Hepatocyte (in vitro differentiated cells): Measurements from ENCODE around the gene CTSC. TPM values are rescaled to one million over a fixed set of nuclear protein-coding genes. Genes with fewer than 3 reads are reported as not detected.

Source experiments
- DNase-seq: peaks from one replicate; pipeline ENCODE4 v3.0.0-alpha.2; 2016; ENCODE audit warnings: low spot score
- H2AFZ ChIP-seq: fragments of 200-600 bp; sonication (generic); 2 replicates; pipeline ENCODE4 v1.6.0; 2016; ENCODE audit warnings: antibody characterized with exemption, mild to moderate bottlenecking
- H3K27ac ChIP-seq: fragments of 200-600 bp; sonication (generic); 2 replicates; pipeline ENCODE4 v1.5.1; 2016; ENCODE audit warnings: mild to moderate bottlenecking
- H3K27me3 ChIP-seq: fragments of 200-600 bp; sonication (generic); 2 replicates; pipeline ENCODE4 v1.6.1; 2016
- H3K36me3 ChIP-seq: fragments of 200-600 bp; sonication (generic); replicated peaks from 2 replicates; pipeline ENCODE4 v1.5.1; 2016; ENCODE audit warnings: low read depth; ENCODE audit not compliant: insufficient read depth
- H3K4me1 ChIP-seq: fragments of 200-600 bp; sonication (generic); 2 replicates; pipeline ENCODE4 v1.5.1; 2016; ENCODE audit warnings: mild to moderate bottlenecking, moderate library complexity; ENCODE audit not compliant: insufficient read depth
- H3K4me2 ChIP-seq: fragments of 200-600 bp; sonication (generic); 2 replicates; pipeline ENCODE4 v1.6.0; 2016
- H3K4me3 ChIP-seq: fragments of 200-600 bp; sonication (generic); 2 replicates; pipeline ENCODE4 v1.5.1; 2016; ENCODE audit warnings: mild to moderate bottlenecking
- H3K79me2 ChIP-seq: fragments of 200-600 bp; sonication (generic); 2 replicates; pipeline ENCODE4 v1.6.0; 2017; ENCODE audit warnings: mild to moderate bottlenecking
- H3K9me2 ChIP-seq: fragments of 200-600 bp; sonication (generic); replicated peaks from 2 replicates; pipeline ENCODE4 v1.6.0; 2017; ENCODE audit warnings: mild to moderate bottlenecking; ENCODE audit not compliant: insufficient read depth
- H3K9me3 ChIP-seq: fragments of 200-600 bp; sonication (generic); 2 replicates; pipeline ENCODE4 v1.5.1; 2016; ENCODE audit warnings: low read depth, mild to moderate bottlenecking
- H4K20me1 ChIP-seq: fragments of 200-600 bp; sonication (generic); 2 replicates; pipeline ENCODE4 v1.6.0; 2016; ENCODE audit warnings: mild to moderate bottlenecking; ENCODE audit not compliant: insufficient read depth, poor library complexity, severe bottlenecking
- CTCF ChIP-seq: fragments of 200-600 bp; sonication (generic); IDR thresholded peaks from 2 replicates; pipeline ENCODE4 v1.5.1; 2016; ENCODE audit warnings: antibody characterized with exemption, mild to moderate bottlenecking; ENCODE audit not compliant: poor library complexity
- EZH2 ChIP-seq: fragments of 200-600 bp; sonication (generic); IDR thresholded peaks from 2 replicates; pipeline ENCODE4 v1.6.1; 2016; ENCODE audit warnings: antibody characterized with exemption, mild to moderate bottlenecking, borderline replicate concordance
- EZH2phosphoT487 ChIP-seq: fragments of 200-600 bp; sonication (generic); IDR thresholded peaks from one replicate; pipeline ENCODE4 v1.6.1; 2018; ENCODE audit warnings: antibody characterized with exemption, mild to moderate bottlenecking, low read depth, moderate library complexity; ENCODE audit not compliant: unreplicated experiment, severe bottlenecking
- WGBS: methylation state at CpG from one replicate; pipeline ENCODE4 v1.1.6; 2016; ENCODE audit warnings: low lambda C conversion rate; ENCODE audit errors: missing lambda C conversion rate; 5-methylcytosine and 5-hydroxymethylcytosine counted together
- polyA plus RNA-seq: library from polyadenylated mRNA; unstranded; fragments of >200 nt; fragmentation: Nextera tagmentation; extraction: Ambion mirVana; gene quantifications from 2 replicates; pipeline ENCODE4 v1.2.1, GENCODE V29; 2016
- total RNA-seq: library from RNA; depleted of rRNA; stranded (reverse); fragments of >200 nt; gene quantifications from 2 replicates; pipeline ENCODE4 v1.2.3, GENCODE V29; 2014

Gene CTSC
- total and polyA plus RNA-seq, 2 experiments from 2014 or later, result 178 to 187 TPM

- H3K27me3 ChIP-seq, result no peaks in the 10 kb centered on the region
- H2AFZ ChIP-seq, result no peak overlapping the region
- DNase-seq, result no peak
- 83% methylated on average over 1 of the region's 1 CpG for WGBS
- H4K20me1 ChIP-seq, result no peaks in the 10 kb centered on the region
- H3K9me3 ChIP-seq, result no peaks in the 10 kb centered on the region
- H3K4me1 ChIP-seq, result no peaks in the 10 kb centered on the region
- no peak overlapping the region for H3K27ac ChIP-seq
- no peak overlapping the region for H3K4me3 ChIP-seq
- H3K9me2 ChIP-seq, result no peaks in the 10 kb centered on the region
- H3K36me3 ChIP-seq, result no peaks in the 10 kb centered on the region
- no peaks in the 10 kb centered on the region for H3K79me2 ChIP-seq
- no peak overlapping the region for H3K4me2 ChIP-seq
- no peak for TF ChIP-seq CTCF
- TF ChIP-seq EZH2, result no peak
- no peak for TF ChIP-seq EZH2phosphoT487
These were observed 32.1 kb downstream of the CTSC start for GRCh38 chr11:88305430-88305829.

GRCh38 chr11:88304352-88304751 is 33.2 kb downstream of the CTSC start:
- Histone ChIP-seq H3K27ac (no peak overlapping the region), H4K20me1 (no peaks in the 10 kb centered on the region), H3K4me2 (no peak overlapping the region), H3K4me3 (no peak overlapping the region), H2AFZ (no peak overlapping the region), H3K36me3 (no peaks in the 10 kb centered on the region), H3K27me3 (no peaks in the 10 kb centered on the region), H3K9me3 (no peaks in the 10 kb centered on the region), H3K4me1 (no peaks in the 10 kb centered on the region), H3K79me2 (no peaks in the 10 kb centered on the region), H3K9me2 (no peaks in the 10 kb centered on the region)
- DNase-seq, result no peak
- 100% methylated on average over 1 of the region's 1 CpG for WGBS
- TF ChIP-seq EZH2phosphoT487, result no peak
- no peak for TF ChIP-seq EZH2
- no peak for TF ChIP-seq CTCF

GRCh38 chr11:88303037-88303436 is 34.5 kb downstream of the CTSC start:
- WGBS, result 74% methylated on average over 1 of the region's 1 CpG

More at GRCh38 chr11:88303037-88303436, 34.5 kb downstream of the CTSC start:
- H3K79me2 ChIP-seq, result no peaks in the 10 kb centered on the region
- H3K27me3 ChIP-seq, result no peaks in the 10 kb centered on the region
- no peaks in the 10 kb centered on the region for H3K9me3 ChIP-seq
- H3K27ac ChIP-seq, result no peak overlapping the region
- DNase-seq, result no peak
- H3K4me3 ChIP-seq, result no peak overlapping the region
- H3K9me2 ChIP-seq, result no peaks in the 10 kb centered on the region
- no peaks in the 10 kb centered on the region for H3K36me3 ChIP-seq
- H3K4me1 ChIP-seq, result peaks cover 8% of the 10 kb centered on the region
- TF ChIP-seq EZH2phosphoT487 (no peak), CTCF (no peak), EZH2 (no peak)
- no peaks in the 10 kb centered on the region for H4K20me1 ChIP-seq
- no peak overlapping the region for H2AFZ ChIP-seq
- H3K4me2 ChIP-seq, result no peak overlapping the region
